Measurements from ENCODE around the gene SCAPER.

The SCAPER gene

GRCh38 chr15:76333309-76333708 lies 571.8 kb downstream of the SCAPER start:
- DNase-seq (ENCODE audit: low read depth) = no peak
- TF ChIP-seq CTCF (IDR thresholded peaks at IDR 0.05; ENCODE audit: low read length, missing control alignments) = no peak
- no peak overlapping the region for H3K4me3 ChIP-seq (replicated peaks; ENCODE audit: low read depth, low read length)

DNA sequence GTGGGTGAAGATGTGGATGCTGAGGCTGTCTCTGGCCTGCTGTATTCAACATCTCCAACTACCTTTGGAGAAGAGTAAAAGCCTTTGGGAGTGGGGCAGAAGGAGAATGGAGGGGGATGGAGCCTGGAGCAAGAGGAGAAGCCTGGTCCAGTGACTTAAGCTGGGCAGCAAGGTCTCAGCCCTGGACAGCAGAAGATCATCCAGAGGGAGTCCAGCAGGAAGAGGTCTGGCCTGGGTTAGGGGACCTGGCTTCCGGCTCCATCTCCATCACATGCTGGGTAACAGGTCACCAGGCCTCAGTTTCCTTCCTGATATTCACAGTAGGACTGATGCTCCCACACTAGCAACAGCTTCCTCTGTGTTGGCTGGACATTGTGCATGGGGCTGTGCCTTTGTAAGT lies 572.3 kb downstream of the SCAPER start:
- TF ChIP-seq CTCF (IDR thresholded peaks at IDR 0.05; ENCODE audit: low read length, missing control alignments) = no peak
- DNase-seq (ENCODE audit: low read depth) = no peak
- H3K4me3 ChIP-seq (replicated peaks; ENCODE audit: low read depth, low read length) = no peak overlapping the region

DNA sequence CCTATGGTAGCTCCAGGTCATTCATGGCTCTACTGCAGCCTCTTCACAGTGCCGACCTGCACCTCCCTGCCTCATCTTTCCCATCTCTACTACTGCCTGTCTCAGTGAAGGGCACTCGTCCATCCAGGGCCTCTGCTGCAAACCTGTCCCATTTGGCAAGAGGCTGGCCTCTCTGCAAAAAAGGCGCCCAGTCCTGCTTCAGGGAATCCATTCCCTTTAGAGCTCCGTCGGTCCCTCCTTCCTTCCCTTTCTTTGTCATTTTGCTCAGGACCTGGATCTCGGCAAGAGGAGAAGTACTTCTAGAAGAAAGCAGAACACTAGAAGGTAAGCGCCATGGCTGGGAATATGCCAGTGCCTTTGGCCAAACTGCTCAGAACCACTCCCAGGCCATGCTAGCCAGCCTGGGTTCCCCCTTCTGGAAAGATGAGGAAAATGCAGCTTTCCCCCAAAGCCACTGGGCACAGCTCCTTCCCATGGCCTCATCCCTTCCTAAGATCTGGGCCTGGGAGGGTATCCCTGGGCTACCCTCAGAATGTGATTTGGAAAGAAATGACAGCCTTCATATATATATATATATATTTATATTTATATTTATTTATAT lies 575.0 kb downstream of the SCAPER start:
- TF ChIP-seq CTCF (IDR thresholded peaks at IDR 0.05; ENCODE audit: low read length, missing control alignments) = peak; percentile 74
- DNase-seq (ENCODE audit: low read depth) = peak; percentile 71
- no peak overlapping the region for H3K4me3 ChIP-seq (replicated peaks; ENCODE audit: low read depth, low read length)

GRCh38 chr15:76328958-76329357 lies 576.2 kb downstream of the SCAPER start:
- DNase-seq (ENCODE audit: low read depth) = no peak
- H3K4me3 ChIP-seq (replicated peaks; ENCODE audit: low read depth, low read length) = no peak overlapping the region
- no peak for TF ChIP-seq CTCF (IDR thresholded peaks at IDR 0.05; ENCODE audit: low read length, missing control alignments)

GRCh38 chr15:76328106-76328696 lies 576.9 kb downstream of the SCAPER start:
- no peak overlapping the region for H3K4me3 ChIP-seq (replicated peaks; ENCODE audit: low read depth, low read length)
- no peak for DNase-seq (ENCODE audit: low read depth)
- no peak for TF ChIP-seq CTCF (IDR thresholded peaks at IDR 0.05; ENCODE audit: low read length, missing control alignments)

GRCh38 chr15:76327191-76328105 lies 577.7 kb downstream of the SCAPER start:
- H3K4me3 ChIP-seq (replicated peaks; ENCODE audit: low read depth, low read length) = no peak overlapping the region
- DNase-seq (ENCODE audit: low read depth) = no peak
- TF ChIP-seq CTCF (IDR thresholded peaks at IDR 0.05; ENCODE audit: low read length, missing control alignments) = no peak

Measured in fibroblast of pulmonary artery (primary cell).